Sigmoid colon (tissue), 3 donors: ENCODE results near the gene TLE6.
"Not testable (repeated sequence)": the region's sequence is repeated elsewhere in the genome, so short reads cannot be mapped to it uniquely, and the experiment has no call there.

Experiments used
- CTCF ChIP-seq, 4 experiments: fragments of 450-650 bp in 3 of 4; fragments of 200-600 bp in 1 of 4; IDR thresholded peaks; one replicate each; pipeline ENCODE4 v1.5.1; 2016 to 2019; ENCODE audit warnings: antibody characterized with exemption in 4 of 4, mild to moderate bottlenecking in 3 of 4, moderate library complexity in 2 of 4
- POLR2A ChIP-seq, 2 donors: fragments of 450-650 bp; IDR thresholded peaks; one replicate each; pipeline ENCODE4 v1.6.1; 2016; ENCODE audit warnings: antibody characterized with exemption in 2 of 2, mild to moderate bottlenecking in 2 of 2, moderate library complexity in 2 of 2

DNA sequence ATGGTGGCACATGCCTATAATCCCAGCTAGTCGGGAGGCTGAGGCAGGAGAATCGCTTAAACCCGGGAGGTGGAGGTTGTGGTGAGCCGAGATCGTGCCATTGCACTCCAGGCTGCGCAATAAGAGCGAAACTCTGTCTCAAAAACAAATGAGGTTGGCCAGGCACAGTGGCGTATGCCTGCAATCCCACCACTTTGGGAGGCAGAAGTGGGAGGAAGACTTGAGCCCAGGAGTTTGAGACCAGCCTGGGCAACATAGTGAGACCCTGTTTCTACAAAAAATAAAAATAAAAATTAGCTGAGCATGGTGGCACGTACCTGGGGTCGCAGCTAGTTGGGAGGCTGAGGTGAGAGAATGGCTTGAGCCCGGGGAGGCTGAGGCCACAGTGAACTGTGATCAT, 15.0 kb downstream of the TLE6 start:
- TF ChIP-seq CTCF, POLR2A (IDR thresholded peaks at IDR 0.05): not testable (repeated sequence)
